Karpas-422 (cell line): ENCODE measurements around the gene UGT1A3. TPM values are rescaled to one million over a fixed set of nuclear protein-coding genes. Genes with fewer than 3 reads are reported as not detected.
"Not testable (repeated sequence)": the region's sequence is repeated elsewhere in the genome, so short reads cannot be mapped to it uniquely, and the experiment has no call there.

Experiments used
- DNase-seq: peaks from one replicate; pipeline ENCODE4 v3.0.0-alpha.2; 2015
- H2AFZ ChIP-seq: fragments of 200-600 bp; sonication (generic); 2 replicates; pipeline ENCODE4 v1.6.1; 2014; ENCODE audit warnings: antibody characterized with exemption, low read length, mixed read lengths
- H3K27ac ChIP-seq: fragments of 200-600 bp; sonication (generic); 2 replicates; pipeline ENCODE4 v1.5.1; 2014; ENCODE audit warnings: mild to moderate bottlenecking, low read length, moderate library complexity
- H3K27me3 ChIP-seq: fragments of 200-600 bp; sonication (generic); 2 replicates; pipeline ENCODE4 v1.6.1; 2014; ENCODE audit warnings: low read length, mixed read lengths
- H3K36me3 ChIP-seq: fragments of 200-600 bp; sonication (generic); 2 replicates; pipeline ENCODE4 v1.6.1; 2014; ENCODE audit warnings: low read length, mixed read lengths; ENCODE audit not compliant: insufficient read depth
- H3K4me1 ChIP-seq: fragments of 200-600 bp; sonication (generic); 2 replicates; pipeline ENCODE4 v1.6.1; 2014; ENCODE audit warnings: mild to moderate bottlenecking, low read length, mixed read lengths
- H3K4me2 ChIP-seq: fragments of 200-600 bp; sonication (generic); 2 replicates; pipeline ENCODE4 v1.6.1; 2014; ENCODE audit warnings: low read length, low read depth, mild to moderate bottlenecking; ENCODE audit not compliant: poor library complexity, severe bottlenecking
- H3K4me3 ChIP-seq: fragments of 200-600 bp; sonication (generic); 2 replicates; pipeline ENCODE4 v1.5.1; 2014; ENCODE audit warnings: mild to moderate bottlenecking, antibody characterized with exemption, low read length, mixed read lengths
- H3K79me2 ChIP-seq: fragments of 200-600 bp; sonication (generic); 2 replicates; pipeline ENCODE4 v1.6.1; 2014; ENCODE audit warnings: mild to moderate bottlenecking, low read length, mixed read lengths
- H3K9ac ChIP-seq: fragments of 200-600 bp; sonication (generic); 2 replicates; pipeline ENCODE4 v1.6.0; 2014; ENCODE audit warnings: low read length
- H3K9me2 ChIP-seq: fragments of 200-600 bp; sonication (generic), shearing (Covaris generic); replicated peaks from 2 replicates; pipeline ENCODE4 v1.6.0; 2014; ENCODE audit warnings: mild to moderate bottlenecking, low read length, moderate library complexity; ENCODE audit not compliant: insufficient read depth
- H3K9me3 ChIP-seq: fragments of 300-700, 200-600 bp; sonication (generic); 2 replicates; pipeline ENCODE4 v1.6.1; 2014; ENCODE audit warnings: low read length, mixed read lengths
- H4K20me1 ChIP-seq: fragments of 200-600 bp; sonication (generic); 2 replicates; pipeline ENCODE4 v1.6.1; 2014; ENCODE audit warnings: mild to moderate bottlenecking, antibody characterized with exemption, low read length, low read depth; ENCODE audit not compliant: insufficient read depth
- total RNA-seq: library from RNA; depleted of rRNA; stranded (reverse); fragments of >200 nt; shearing (Covaris generic); gene quantifications from 2 replicates; pipeline ENCODE4 v1.2.3, GENCODE V29; 2014; ENCODE audit warnings: low replicate concordance

Gene UGT1A3
- total RNA-seq, 1 experiment from 2014 or later, result not detected

DNA sequence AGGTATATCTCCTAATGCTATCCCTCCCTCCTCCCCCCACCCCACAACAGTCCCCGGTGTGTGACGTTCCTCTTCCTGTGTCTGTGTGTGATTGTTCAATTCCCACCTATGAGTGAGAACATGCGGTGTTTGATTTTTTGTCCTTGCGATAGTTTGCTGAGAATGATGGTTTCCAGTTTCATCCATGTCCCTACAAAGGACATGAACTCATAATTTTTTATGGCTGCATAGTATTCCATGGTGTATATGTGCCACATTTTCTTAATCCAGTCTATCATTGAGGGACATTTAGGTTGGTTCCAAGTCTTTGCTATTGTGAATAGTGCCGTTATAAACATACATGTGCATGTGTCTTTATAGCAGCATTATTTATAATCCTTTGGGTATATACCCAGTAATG lies 28.0 kb upstream of the UGT1A3 start:
- H2AFZ ChIP-seq, H3K4me3 ChIP-seq, H3K79me2 ChIP-seq, H3K27ac ChIP-seq, H3K9me3 ChIP-seq, H3K4me2 ChIP-seq, H3K27me3 ChIP-seq, H4K20me1 ChIP-seq, H3K9me2 ChIP-seq, DNase-seq, H3K4me1 ChIP-seq, H3K9ac ChIP-seq, H3K36me3 ChIP-seq: not testable (repeated sequence)

DNA sequence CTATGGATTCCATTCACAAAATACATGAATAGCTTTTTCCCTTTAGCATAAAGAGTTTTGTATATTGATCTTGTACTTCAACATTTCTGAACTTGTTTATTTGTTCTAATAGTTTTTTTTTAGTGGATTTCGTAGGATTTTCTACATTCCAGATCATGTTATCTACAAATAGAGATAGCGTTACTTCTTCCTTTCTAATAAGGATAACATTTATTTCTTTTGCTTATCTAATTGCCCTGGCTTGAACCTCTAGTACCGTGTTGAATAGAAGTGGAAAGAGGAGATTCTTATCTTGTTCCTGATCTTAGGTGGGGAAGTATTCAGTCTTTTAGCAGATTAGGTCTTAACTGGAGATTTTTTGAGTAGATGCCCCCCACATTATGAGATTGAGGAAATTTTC lies 26.6 kb upstream of the UGT1A3 start:
- no peak for DNase-seq
- H3K79me2 ChIP-seq, result no peaks in the 10 kb centered on the region
- no peaks in the 10 kb centered on the region for H3K9me3 ChIP-seq
- no peaks in the 10 kb centered on the region for H3K36me3 ChIP-seq
- H3K27me3 ChIP-seq, result no peaks in the 10 kb centered on the region
- H3K4me2 ChIP-seq, result no peak overlapping the region
- no peaks in the 10 kb centered on the region for H3K4me1 ChIP-seq
- H3K4me3 ChIP-seq, result no peak overlapping the region
- H3K9ac ChIP-seq, result no peak overlapping the region
- H3K27ac ChIP-seq, result no peak overlapping the region
- no peaks in the 10 kb centered on the region for H3K9me2 ChIP-seq
- H4K20me1 ChIP-seq, result no peaks in the 10 kb centered on the region
- no peak overlapping the region for H2AFZ ChIP-seq

DNA sequence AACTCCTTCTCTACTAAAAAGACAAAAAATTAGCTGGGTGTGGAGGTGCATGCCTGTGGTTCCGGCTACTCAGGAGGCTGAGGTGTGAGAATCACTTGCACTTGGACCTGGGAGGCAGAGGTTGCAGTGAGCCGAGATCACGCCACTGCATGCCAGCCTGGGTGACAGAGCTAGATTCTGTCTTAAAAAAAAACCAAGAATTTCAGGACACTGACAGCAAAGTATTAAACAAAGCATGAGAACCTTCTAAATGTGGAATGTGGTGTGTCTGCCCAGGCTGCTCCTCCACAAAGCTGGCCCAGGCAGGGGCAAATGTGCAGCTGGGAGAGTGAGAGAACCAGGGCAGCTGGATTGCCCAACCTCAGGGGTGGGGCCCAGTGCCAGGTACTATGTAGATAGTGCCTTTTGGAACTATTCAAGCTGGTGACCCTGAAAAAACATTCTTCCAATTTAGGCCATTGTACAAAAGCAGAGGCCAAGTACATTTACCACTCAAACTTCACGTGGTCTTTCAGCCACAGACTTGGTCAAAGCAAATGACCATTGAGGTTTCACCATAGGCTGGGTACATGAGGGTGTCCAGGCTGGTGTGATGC lies 22.8 kb upstream of the UGT1A3 start:
- no peak for DNase-seq
- Histone ChIP-seq H3K4me2 (no peak overlapping the region), H3K79me2 (no peaks in the 10 kb centered on the region)

DNA sequence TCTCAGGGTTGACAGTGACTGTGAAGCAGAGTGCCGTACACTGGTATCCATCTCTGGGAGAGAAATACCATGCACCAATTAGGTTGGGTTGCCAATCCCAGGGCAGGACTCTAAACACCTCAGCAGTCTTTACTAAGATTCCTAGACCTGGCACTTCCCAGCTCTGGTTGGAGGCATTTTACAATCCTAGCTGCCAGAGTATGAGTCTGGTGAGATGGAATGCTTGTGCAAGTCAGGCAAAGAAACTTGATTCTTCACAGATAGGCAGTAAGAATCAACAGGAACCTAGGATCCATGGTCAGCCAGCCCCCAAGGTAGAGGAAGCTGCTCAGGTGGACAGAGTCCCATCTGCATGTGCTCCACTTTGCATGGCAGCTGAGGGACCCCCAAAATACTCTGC lies 22.1 kb upstream of the UGT1A3 start:
- Histone ChIP-seq H3K4me1 (no peaks in the 10 kb centered on the region), H3K27me3 (no peaks in the 10 kb centered on the region), H3K4me2 (no peak overlapping the region), H3K9me3 (no peaks in the 10 kb centered on the region), H3K27ac (no peak overlapping the region), H2AFZ (no peak overlapping the region), H3K9ac (no peak overlapping the region), H3K36me3 (no peaks in the 10 kb centered on the region), H3K79me2 (no peaks in the 10 kb centered on the region), H4K20me1 (no peaks in the 10 kb centered on the region), H3K4me3 (no peak overlapping the region), H3K9me2 (no peaks in the 10 kb centered on the region)
- DNase-seq, result no peak

More for the DNA sequence above, 22.8 kb upstream of the UGT1A3 start:
- H3K27me3 ChIP-seq, result no peaks in the 10 kb centered on the region
- no peaks in the 10 kb centered on the region for H4K20me1 ChIP-seq
- H3K4me3 ChIP-seq, result no peak overlapping the region
- H2AFZ ChIP-seq, result no peak overlapping the region
- no peak overlapping the region for H3K9ac ChIP-seq
- H3K9me3 ChIP-seq, result no peaks in the 10 kb centered on the region
- no peaks in the 10 kb centered on the region for H3K36me3 ChIP-seq
- no peaks in the 10 kb centered on the region for H3K4me1 ChIP-seq
- H3K27ac ChIP-seq, result no peak overlapping the region
- no peaks in the 10 kb centered on the region for H3K9me2 ChIP-seq

DNA sequence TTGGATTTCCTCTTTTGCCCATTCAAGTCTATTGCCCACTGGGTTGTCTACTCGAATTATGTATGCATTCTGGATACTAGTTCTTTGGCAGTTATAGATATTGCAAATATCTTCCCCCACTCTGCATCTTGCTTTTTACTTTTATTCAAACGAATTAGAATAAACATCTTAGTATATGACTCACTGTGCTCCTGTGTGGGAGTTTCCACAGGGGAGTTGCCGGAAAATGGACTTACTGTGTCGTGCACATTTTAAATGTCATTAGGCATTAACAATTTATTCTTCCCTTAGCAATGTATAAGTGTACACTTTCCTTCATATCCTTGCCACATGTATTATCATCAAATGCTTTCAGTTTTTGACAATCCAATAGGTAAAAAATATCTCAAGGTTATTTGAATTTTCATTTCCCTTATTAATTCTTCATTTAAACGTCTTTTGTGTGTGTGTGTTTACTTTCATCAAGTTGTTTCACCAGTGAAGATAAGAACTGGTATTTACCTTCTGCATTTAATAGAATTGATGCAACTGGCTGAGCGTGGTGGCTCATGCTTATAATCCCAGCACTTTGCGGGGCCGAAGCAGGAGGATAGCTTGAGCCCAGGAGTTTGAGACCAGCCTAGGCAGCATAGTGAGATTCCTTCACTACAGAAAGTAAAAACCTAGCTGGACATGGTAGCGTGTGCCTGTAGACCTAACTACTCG lies 20.8 kb upstream of the UGT1A3 start:
- no peak for DNase-seq
- H3K27ac ChIP-seq, result no peak overlapping the region
- H3K4me2 ChIP-seq, result no peak overlapping the region
- no peaks in the 10 kb centered on the region for H3K79me2 ChIP-seq
- H3K9me2 ChIP-seq, result no peaks in the 10 kb centered on the region
- no peaks in the 10 kb centered on the region for H3K4me1 ChIP-seq
- no peak overlapping the region for H2AFZ ChIP-seq
- no peak overlapping the region for H3K4me3 ChIP-seq
- no peaks in the 10 kb centered on the region for H3K27me3 ChIP-seq
- H3K36me3 ChIP-seq, result no peaks in the 10 kb centered on the region
- no peak overlapping the region for H3K9ac ChIP-seq
- no peaks in the 10 kb centered on the region for H3K9me3 ChIP-seq
- H4K20me1 ChIP-seq, result no peaks in the 10 kb centered on the region

DNA sequence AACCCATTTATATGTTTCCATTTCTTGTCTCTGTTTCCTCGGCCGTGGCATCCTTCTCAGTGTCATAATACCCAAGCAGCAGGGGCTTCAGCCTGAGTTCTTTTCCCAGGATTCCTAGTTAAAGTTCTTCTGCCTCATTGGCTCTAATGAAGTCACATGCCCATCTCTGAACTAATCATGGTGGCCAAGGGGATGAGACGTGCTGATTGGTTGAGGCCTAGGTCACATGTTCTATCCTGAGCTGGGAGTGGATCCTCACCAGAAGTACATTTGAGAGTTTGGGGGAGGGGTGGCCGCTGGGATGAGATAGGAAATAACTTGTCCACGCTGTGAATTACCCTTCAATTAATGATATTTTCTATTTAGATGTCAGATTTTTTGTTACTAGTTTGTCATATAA lies 19.9 kb upstream of the UGT1A3 start:
- Histone ChIP-seq H3K4me1 (no peaks in the 10 kb centered on the region), H3K4me3 (no peak overlapping the region), H3K79me2 (no peaks in the 10 kb centered on the region), H4K20me1 (no peaks in the 10 kb centered on the region), H2AFZ (no peak overlapping the region), H3K4me2 (no peak overlapping the region), H3K9me3 (no peaks in the 10 kb centered on the region), H3K9me2 (no peaks in the 10 kb centered on the region), H3K9ac (no peak overlapping the region), H3K27ac (no peak overlapping the region), H3K36me3 (no peaks in the 10 kb centered on the region), H3K27me3 (no peaks in the 10 kb centered on the region)
- DNase-seq, result peak; percentile 42

DNA sequence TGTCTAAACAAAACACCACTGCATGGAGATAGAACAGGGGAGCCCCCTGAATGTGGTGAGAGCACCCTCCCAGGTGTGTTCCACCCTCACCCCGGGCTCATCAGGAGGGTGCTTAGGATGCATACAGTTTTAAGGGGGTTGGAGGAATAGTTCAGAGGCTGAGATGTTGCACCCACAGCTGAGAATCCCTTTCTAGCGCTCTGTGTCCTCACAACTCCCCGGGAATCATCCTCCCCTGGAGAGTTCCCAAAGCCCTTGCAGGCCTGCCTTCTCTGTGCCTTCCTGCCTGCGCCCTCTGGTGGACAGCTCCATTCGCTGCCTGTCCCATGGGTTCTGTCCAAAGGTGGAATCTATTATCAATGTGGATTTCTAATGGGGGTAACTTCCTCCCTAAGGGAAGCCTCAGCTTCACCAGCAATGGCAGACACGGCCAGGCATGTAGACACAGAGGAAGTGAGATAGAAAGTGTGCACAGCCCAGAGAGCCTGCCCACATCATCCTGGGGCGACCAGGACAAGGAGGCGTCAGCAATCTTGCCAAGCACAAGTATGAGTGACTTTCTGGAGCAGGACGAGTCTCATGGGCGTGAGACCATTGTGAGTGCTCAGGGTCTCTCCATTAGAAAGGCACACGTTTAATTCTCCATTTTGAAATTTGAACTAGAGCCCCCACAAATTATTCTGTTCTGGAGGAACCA lies 17.4 kb upstream of the UGT1A3 start:
- H3K9me3 ChIP-seq, result no peaks in the 10 kb centered on the region
- no peak overlapping the region for H3K9ac ChIP-seq
- H4K20me1 ChIP-seq, result no peaks in the 10 kb centered on the region
- no peaks in the 10 kb centered on the region for H3K36me3 ChIP-seq
- H3K4me3 ChIP-seq, result no peak overlapping the region
- H3K4me1 ChIP-seq, result no peaks in the 10 kb centered on the region
- no peaks in the 10 kb centered on the region for H3K9me2 ChIP-seq
- H3K27ac ChIP-seq, result no peak overlapping the region
- H2AFZ ChIP-seq, result no peak overlapping the region
- H3K79me2 ChIP-seq, result no peaks in the 10 kb centered on the region
- H3K27me3 ChIP-seq, result no peaks in the 10 kb centered on the region
- H3K4me2 ChIP-seq, result no peak overlapping the region
- DNase-seq, result peak; percentile 84

DNA sequence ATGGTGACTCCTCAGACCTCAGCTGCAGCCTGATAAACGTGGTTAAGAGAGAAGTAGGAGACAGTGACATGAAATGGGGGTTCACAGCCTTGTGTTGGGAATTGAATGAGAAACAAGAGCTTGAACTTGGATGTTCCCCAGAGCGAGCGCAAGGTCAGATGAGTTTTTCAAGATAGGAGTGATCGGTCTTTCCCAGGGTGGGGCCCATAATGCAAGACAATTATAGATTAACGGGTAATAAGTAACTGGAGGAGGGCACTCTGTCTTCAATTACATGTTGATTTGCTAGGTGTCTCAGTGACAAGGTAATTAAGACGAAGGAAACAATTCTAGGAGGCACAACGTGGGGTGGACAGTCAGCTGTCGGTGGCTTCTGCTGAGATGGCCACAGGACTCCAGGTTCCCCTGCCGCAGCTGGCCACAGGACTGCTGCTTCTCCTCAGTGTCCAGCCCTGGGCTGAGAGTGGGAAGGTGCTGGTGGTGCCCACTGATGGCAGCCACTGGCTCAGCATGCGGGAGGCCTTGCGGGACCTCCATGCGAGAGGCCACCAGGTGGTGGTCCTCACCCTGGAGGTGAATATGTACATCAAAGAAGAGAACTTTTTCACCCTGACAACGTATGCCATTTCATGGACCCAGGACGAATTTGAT lies 16.1 kb upstream of the UGT1A3 start, which contains the start of gene UGT1A5:
Gene UGT1A5, plus strand, starts transcription at position 297 of the 651 bp plus-strand sequence. Its CDS starts 85 bp downstream, at position 382.
- no peak within 1 kb of the TSS for H3K4me2 ChIP-seq
- no peaks in the 10 kb centered on the region for H3K36me3 ChIP-seq
- H3K9me3 ChIP-seq, result no peaks in the 10 kb centered on the region
- no peaks in the 10 kb centered on the region for H3K9me2 ChIP-seq
- H3K9ac ChIP-seq, result no peak within 1 kb of the TSS
- H2AFZ ChIP-seq, result no peak within 1 kb of the TSS
- no peak within 1 kb of the TSS for H3K4me3 ChIP-seq
- no peaks in the 10 kb centered on the region for H4K20me1 ChIP-seq
- peak; percentile 21 for DNase-seq
- no peaks in the 10 kb centered on the region for H3K4me1 ChIP-seq
- H3K27ac ChIP-seq, result no peak within 1 kb of the TSS
- no peaks in the 10 kb centered on the region for H3K79me2 ChIP-seq
- H3K27me3 ChIP-seq, result no peaks in the 10 kb centered on the region
